Endometrial microvascular endothelial cells (primary cell): ENCODE results near the gene RNLS. TPM values are rescaled to one million over a fixed set of nuclear protein-coding genes. Genes with fewer than 3 reads are reported as not detected.

Source experiments
- in situ Hi-C: cut with HindIII; loops from 2 replicates; pipeline ENCODE4 v1.10.0; 2017; ENCODE audit warnings: low sequenced_read_pairs, low pct_unique_long_range_greater_than_20kb; ENCODE audit errors: inconsistent ontology term
- total RNA-seq: library from RNA; depleted of rRNA; stranded (reverse); fragments of >200 nt; gene quantifications from one replicate; pipeline ENCODE4 v1.2.3, GENCODE V29; 2015; ENCODE audit errors: inconsistent ontology term

RNLS gene
- 5.0 TPM for total RNA-seq

- in situ Hi-C loops, result no loop called here
Observed at GRCh38 chr10:88582806-88583583, at the start of gene RNLS. TSS of gene RNLS (minus strand) at chr10:88583318.

GRCh38 chr10:88624840-88625239, 41.7 kb upstream of the RNLS start:
- in situ Hi-C loops, result no loop called here

GRCh38 chr10:88623835-88624234, 40.7 kb upstream of the RNLS start:
- in situ Hi-C loops, result no loop called here

- in situ Hi-C loops, result no loop called here
Observed at GRCh38 chr10:88620441-88620840, 37.3 kb upstream of the RNLS start.

GRCh38 chr10:88618496-88618895, 35.4 kb upstream of the RNLS start:
- in situ Hi-C loops, result no loop called here

- in situ Hi-C loops, result no loop called here
Observed at GRCh38 chr10:88617772-88618300, 34.7 kb upstream of the RNLS start.

GRCh38 chr10:88616250-88616977, 33.3 kb upstream of the RNLS start:
- in situ Hi-C loops, result no loop called here

- in situ Hi-C loops, result no loop called here
Observed at GRCh38 chr10:88608780-88609179, 25.7 kb upstream of the RNLS start.

GRCh38 chr10:88608052-88608732, 25.1 kb upstream of the RNLS start:
- in situ Hi-C loops, result no loop called here

GRCh38 chr10:88598055-88598454, 14.9 kb upstream of the RNLS start:
- in situ Hi-C loops, result no loop called here

GRCh38 chr10:88594482-88594881, 11.4 kb upstream of the RNLS start:
- in situ Hi-C loops, result no loop called here

GRCh38 chr10:88592906-88593305, 9.8 kb upstream of the RNLS start:
- in situ Hi-C loops, result no loop called here

- in situ Hi-C loops, result no loop called here
Observed at GRCh38 chr10:88592381-88592780, 9.3 kb upstream of the RNLS start.

GRCh38 chr10:88586462-88586861, 3.3 kb upstream of the RNLS start, which contains the start of gene LIPJ:
TSS of gene LIPJ (plus strand) at chr10:88586762. CDS start at chr10:88590688, 3,926 bp downstream.
- in situ Hi-C loops, result no loop called here

GRCh38 chr10:88583584-88583957, 453 bp upstream of the RNLS start:
- in situ Hi-C loops, result no loop called here

- in situ Hi-C loops, result no loop called here
Observed at GRCh38 chr10:88582411-88582805, 710 bp downstream of the RNLS start.

GRCh38 chr10:88565072-88565471, 18.0 kb downstream of the RNLS start:
- in situ Hi-C loops, result no loop called here

GRCh38 chr10:88562152-88562551, 21.0 kb downstream of the RNLS start:
- in situ Hi-C loops, result no loop called here

- in situ Hi-C loops, result no loop called here
Observed at GRCh38 chr10:88557658-88558057, 25.5 kb downstream of the RNLS start.
